IMR-90 (cell line): Measurements from ENCODE around the gene S100A13. TPM values are rescaled to one million over a fixed set of nuclear protein-coding genes. Genes with fewer than 3 reads are reported as not detected.
A peak's percentile ranks its signal among the peaks of the same experiment; 100 is the strongest.

ENCODE experiments used
- ATAC-seq: fragments of 200-7000 bp; cut with Tn5 transposase; 2 replicates; pipeline ENCODE4 v1.9.1; 2020; ENCODE audit warnings: low read depth, mild to moderate bottlenecking, moderate library complexity
- BruUV-seq: library from RNA; stranded (reverse); fragments of 400-500 nt; replicated peaks from 2 replicates; lab custom pipeline; 2021; lab: Mats Ljungman, UMichigan
- CTCF ChIA-PET: fragments of 300-600 bp; formaldehyde crosslinking; extraction: SDS; loops from one replicate; lab custom pipeline; 2021; ENCODE audit warnings: antibody characterized with exemption; lab: Yijun Ruan, JAX
- POLR2A ChIA-PET: fragments of 300-600 bp; sonication (Branson Sonifier 250); formaldehyde crosslinking; loops from one replicate; lab custom pipeline; 2022; ENCODE audit warnings: antibody characterized with exemption; ENCODE audit not compliant: unreplicated experiment; lab: Charles Lee
- DNase-seq: peaks from one replicate; pipeline ENCODE4 v3.0.0; 2013
- H2AFZ ChIP-seq: replicated peaks from 2 replicates; pipeline ENCODE3; 2013; ENCODE audit warnings: low read length, mild to moderate bottlenecking; ENCODE audit not compliant: poor library complexity
- H2AK5ac ChIP-seq: 2 replicates; pipeline ENCODE4 v1.6.1; 2013; ENCODE audit warnings: low read depth, low read length, inconsistent platforms
- H2AK9ac ChIP-seq: replicated peaks from 2 replicates; pipeline ENCODE3; 2013; ENCODE audit warnings: mild to moderate bottlenecking, low read depth, low read length, moderate library complexity; ENCODE audit not compliant: poor library complexity
- H2BK120ac ChIP-seq: 2 replicates; pipeline ENCODE4 v1.6.1; 2013; ENCODE audit warnings: low read depth, low read length, inconsistent platforms
- H2BK15ac ChIP-seq: 3 replicates; pipeline ENCODE4 v1.6.1; 2013; ENCODE audit warnings: low read depth, low read length, inconsistent platforms
- H2BK20ac ChIP-seq: 2 replicates; pipeline ENCODE4 v1.6.1; 2013; ENCODE audit warnings: low read depth, mild to moderate bottlenecking, inconsistent platforms, low read length, moderate library complexity
- H2BK5ac ChIP-seq: 2 replicates; pipeline ENCODE4 v1.6.1; 2013; ENCODE audit warnings: mild to moderate bottlenecking, low read depth, low read length, inconsistent platforms; ENCODE audit not compliant: poor library complexity, severe bottlenecking
- H3K14ac ChIP-seq: replicated peaks from 2 replicates; pipeline ENCODE4 v1.6.1; 2013; ENCODE audit warnings: low read depth, low read length, inconsistent platforms
- H3K18ac ChIP-seq: 2 replicates; pipeline ENCODE4 v1.6.1; 2013; ENCODE audit warnings: low read depth, low read length, control low read depth
- H3K23ac ChIP-seq: 2 replicates; pipeline ENCODE4 v1.6.1; 2013; ENCODE audit warnings: low read depth, low read length, inconsistent platforms
- H3K27ac ChIP-seq: 2 replicates; pipeline ENCODE4 v1.5.1; 2013; ENCODE audit warnings: mild to moderate bottlenecking, control low read depth, low read length; ENCODE audit not compliant: insufficient read depth
- H3K27me3 ChIP-seq: 2 replicates; pipeline ENCODE4 v1.6.1; 2013; ENCODE audit warnings: low read length; ENCODE audit not compliant: control insufficient read depth, insufficient read depth
- H3K36me3 ChIP-seq: 2 replicates; pipeline ENCODE4 v1.6.1; 2013; ENCODE audit warnings: low read length, mixed read lengths; ENCODE audit not compliant: control insufficient read depth, insufficient read depth
- H3K4ac ChIP-seq: 2 replicates; pipeline ENCODE4 v1.6.1; 2013; ENCODE audit warnings: low read depth, low read length, inconsistent platforms
- H3K4me1 ChIP-seq: 2 replicates; pipeline ENCODE4 v1.6.1; 2013; ENCODE audit warnings: low read length, mixed read lengths; ENCODE audit not compliant: control insufficient read depth, insufficient read depth
- H3K4me2 ChIP-seq: 2 replicates; pipeline ENCODE4 v1.6.1; 2013; ENCODE audit warnings: low read depth, mild to moderate bottlenecking, control low read depth, low read length, moderate library complexity
- H3K4me3 ChIP-seq: 2 replicates; pipeline ENCODE4 v1.5.1; 2013; ENCODE audit warnings: low read depth, mild to moderate bottlenecking, control low read depth, low read length, moderate library complexity; ENCODE audit not compliant: insufficient read depth
- H3K56ac ChIP-seq: 2 replicates; pipeline ENCODE4 v1.6.1; 2013; ENCODE audit warnings: low read length, inconsistent platforms; ENCODE audit not compliant: insufficient read depth; ENCODE audit errors: extremely low read depth
- H3K79me1 ChIP-seq, 2 experiments: 2 replicates each; pipeline ENCODE4 v1.6.1; 2013; ENCODE audit warnings: low read length in 2 of 2, inconsistent platforms in 1 of 2, low read depth in 1 of 2
- H3K9ac ChIP-seq: 2 replicates; pipeline ENCODE4 v1.6.1; 2013; ENCODE audit warnings: low read depth, low read length, control low read depth
- H3K9me1 ChIP-seq: 2 replicates; pipeline ENCODE4 v1.6.1; 2013; ENCODE audit warnings: low read length, inconsistent platforms; ENCODE audit not compliant: insufficient read depth
- H3K9me3 ChIP-seq: 2 replicates; pipeline ENCODE4 v1.6.1; 2013; ENCODE audit warnings: low read length; ENCODE audit not compliant: control insufficient read depth, insufficient read depth
- H4K20me1 ChIP-seq: 2 replicates; pipeline ENCODE4 v1.6.1; 2013; ENCODE audit warnings: low read length, inconsistent platforms; ENCODE audit not compliant: insufficient read depth
- H4K5ac ChIP-seq: 2 replicates; pipeline ENCODE4 v1.6.1; 2013; ENCODE audit warnings: mild to moderate bottlenecking, low read depth, low read length, control low read depth
- H4K8ac ChIP-seq, 2 experiments: 2 replicates each; pipeline ENCODE4 v1.6.1; 2013; ENCODE audit warnings: low read depth in 2 of 2, low read length in 2 of 2, control low read depth in 1 of 2, inconsistent platforms in 1 of 2
- H4K91ac ChIP-seq: 2 replicates; pipeline ENCODE4 v1.6.1; 2013; ENCODE audit warnings: low read depth, low read length, inconsistent platforms; ENCODE audit not compliant: insufficient read depth
- BHLHE40 ChIP-seq: fragments of 150-350 bp; IDR thresholded peaks from 2 replicates; pipeline ENCODE4 v1.6.1; 2016; ENCODE audit warnings: mild to moderate bottlenecking, low read depth, low read length
- CEBPB ChIP-seq: IDR thresholded peaks from 2 replicates; pipeline ENCODE4 v1.6.1; 2012; ENCODE audit warnings: low read depth, low read length, improper control_type of control experiment
- CHD1 ChIP-seq: IDR thresholded peaks from 2 replicates; pipeline ENCODE4 v1.6.1; 2012; ENCODE audit warnings: low read depth, low read length, improper control_type of control experiment
- FOS ChIP-seq: fragments of 150-350 bp; IDR thresholded peaks from 2 replicates; pipeline ENCODE4 v1.6.1; 2016; ENCODE audit warnings: low read depth, low read length
- MAFK ChIP-seq: IDR thresholded peaks from 2 replicates; pipeline ENCODE4 v1.6.1; 2012; ENCODE audit warnings: low read depth, low read length, improper control_type of control experiment
- MAZ ChIP-seq: IDR thresholded peaks from 2 replicates; pipeline ENCODE4 v1.6.1; 2012; ENCODE audit warnings: low read depth, mild to moderate bottlenecking, low read length, improper control_type of control experiment, moderate library complexity, borderline replicate concordance
- MXI1 ChIP-seq: IDR thresholded peaks from 2 replicates; pipeline ENCODE4 v1.6.1; 2012; ENCODE audit warnings: low read depth, mild to moderate bottlenecking, low read length, moderate library complexity, borderline replicate concordance
- NFE2L2 ChIP-seq: fragments of 150-350 bp; IDR thresholded peaks from 2 replicates; pipeline ENCODE4 v1.6.1; 2016; ENCODE audit warnings: low read depth, mild to moderate bottlenecking, low read length
- POLR2A ChIP-seq: IDR thresholded peaks from 2 replicates; pipeline ENCODE4 v1.6.1; 2012; ENCODE audit warnings: mild to moderate bottlenecking, low read depth, low read length
- RAD21 ChIP-seq: IDR thresholded peaks from 2 replicates; pipeline ENCODE4 v1.6.1; 2012; ENCODE audit warnings: low read length, improper control_type of control experiment
- RCOR1 ChIP-seq: IDR thresholded peaks from 2 replicates; pipeline ENCODE4 v1.6.1; 2012; ENCODE audit warnings: mild to moderate bottlenecking, low read length, improper control_type of control experiment; ENCODE audit not compliant: insufficient replicate concordance
- RFX5 ChIP-seq: IDR thresholded peaks from 2 replicates; pipeline ENCODE4 v1.8.0; 2012; ENCODE audit warnings: low read depth, mild to moderate bottlenecking, low read length, moderate library complexity
- SMC3 ChIP-seq: fragments of 150-350 bp; IDR thresholded peaks from 2 replicates; pipeline ENCODE4 v1.6.1; 2016; ENCODE audit warnings: low read depth, mild to moderate bottlenecking, antibody characterized with exemption, low read length, moderate library complexity
- WGBS, 2 experiments: methylation state at CpG; one replicate each; pipeline versions ENCODE4 v1.1.5 to v1.1.7; 2013; ENCODE audit warnings: missing lambda C conversion rate in 2 of 2; ENCODE audit not compliant: insufficient read length in 1 of 2; ENCODE audit errors: extremely low coverage in 2 of 2; 5-methylcytosine and 5-hydroxymethylcytosine counted together
- dilution Hi-C: fragments of 300-500 bp; cut with HindIII; formaldehyde crosslinking; loops from one replicate; pipeline ENCODE4 v1.14.3; 2018; ENCODE audit warnings: low sequenced_read_pairs; ENCODE audit not compliant: unreplicated experiment
- in situ Hi-C: fragments of 300-500 bp; cut with MboI; formaldehyde crosslinking; loops from 3 replicates; pipeline ENCODE4 v1.14.3; 2019; ENCODE audit warnings: low sequenced_read_pairs, inconsistent platforms, mixed read lengths
- intact Hi-C: fragments of 100-400 bp; cut with micrococcal nuclease; formaldehyde crosslinking; loops from 2 replicates; pipeline ENCODE4 v1.10.0; 2022
- polyA plus RNA-seq, 3 experiments: library from polyadenylated mRNA; depleted of rRNA; stranded (reverse); fragments of >200 nt; gene quantifications; 2 replicates each; pipeline ENCODE4 v1.2.3, GENCODE V29; 2012; ENCODE audit warnings: low replicate concordance in 1 of 3
- total RNA-seq: library from RNA; depleted of rRNA; stranded (reverse); fragments of >200 nt; gene quantifications from 2 replicates; pipeline ENCODE4 v1.2.3, GENCODE V29; 2012
- TF ChIP-seq, protein P1 (sequence below): fragments of 150-350 bp; IDR thresholded peaks from 2 replicates; pipeline ENCODE4 v1.6.1; 2016; ENCODE audit warnings: low read depth, mild to moderate bottlenecking, low read length, moderate library complexity, borderline replicate concordance
- TF ChIP-seq, protein P2 (sequence below): conservative IDR thresholded peaks from 2 replicates; pipeline ENCODE4 v1.5.1; 2012; ENCODE audit warnings: mild to moderate bottlenecking, low read depth, low read length, improper control_type of control experiment

Gene S100A13
- total and polyA plus RNA-seq, 2 of the 4 experiments (the other 2 are of a cell fraction) = 122 to 468 TPM

DNA sequence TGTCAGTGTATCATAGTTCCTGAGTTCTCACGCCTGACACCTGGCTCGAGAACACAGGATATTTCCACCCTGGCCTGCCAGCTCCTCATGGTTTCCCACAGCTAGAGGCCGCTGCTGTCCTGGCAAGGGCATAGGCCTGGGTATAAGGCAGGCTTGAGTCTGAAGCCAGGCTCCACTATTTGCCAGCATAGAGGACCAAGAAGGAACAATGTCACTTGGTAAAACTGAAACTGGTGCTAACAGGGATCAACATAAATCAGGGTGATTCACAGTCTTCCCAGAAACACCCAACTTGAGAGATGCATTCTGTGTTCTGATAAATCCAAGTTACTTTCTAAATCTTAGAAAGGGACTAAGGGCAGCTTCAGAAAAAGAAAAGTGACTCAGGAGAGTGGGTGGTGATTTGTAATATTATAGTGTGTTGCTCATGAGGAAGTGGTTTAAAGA is 54.7 kb downstream of the S100A13 start:
- Histone ChIP-seq H2BK15ac (peak overlapping the region; percentile 51; the same call in 1 of the 3 replicates), H3K4me1 (peaks cover 16% of the 10 kb centered on the region), H3K4me3 (no peak overlapping the region), H3K9ac (peak overlapping the region; percentile 3; the same call in 1 of the 2 replicates), H3K27ac (peak overlapping the region; percentile 36; the same call in 1 of the 2 replicates), H3K4ac (peak overlapping the region; percentile 24), H3K4me2 (peak overlapping the region; percentile 48; the same call in 1 of the 2 replicates), H3K36me3 (no peaks in the 10 kb centered on the region), H2AFZ (peak overlapping the region; percentile 82), H3K56ac (peak overlapping the region; percentile 57), H3K23ac (peak overlapping the region; percentile 7; the same call in 1 of the 2 replicates), H2BK20ac (peak overlapping the region; percentile 58; the same call in 1 of the 2 replicates), H3K9me3 (no peaks in the 10 kb centered on the region), H2BK120ac (peak overlapping the region; percentile 94), H4K5ac (peak overlapping the region; percentile 28; the same call in 1 of the 2 replicates), H3K27me3 (no peaks in the 10 kb centered on the region), H2BK5ac (peak overlapping the region; percentile 80), H3K9me1 (peaks cover 15% of the 10 kb centered on the region), H3K18ac (peak overlapping the region; percentile 28; the same call in 1 of the 2 replicates), H4K20me1 (no peaks in the 10 kb centered on the region), H4K8ac (peak overlapping the region; percentile 53 to 78), H2AK5ac (peak overlapping the region; percentile 84), H3K14ac (peak overlapping the region; percentile 59), H2AK9ac (peak overlapping the region; percentile 91), H4K91ac (peak overlapping the region; percentile 71), H3K79me1 (peaks cover 0 to 13% of the 10 kb centered on the region in 2 experiments; a peak in 2 of 4 replicates)
- POLR2A ChIA-PET = interaction anchor here (0.6 to 1.9 kb wide), 3 partner anchors 37 to 61 kb away, joined by 3 to 7 read pairs (median 3); partner anchors contain the start of genes S100A13 and S100A6
- intact Hi-C loops = loop anchor here (1.0 to 2.0 kb wide), 8 partner anchors 40 to 177 kb away; partner anchors contain the start of genes CHTOP, ILF2, S100A13 and S100A16
- BruUV-seq = no TSS peak
- WGBS, 2 experiments = 20% methylated on average over 1 of the region's 3 CpGs; no CpG with 5 or more reads in 1 of the 2 experiments
- CTCF ChIA-PET = interaction anchor here (0.6 to 2.3 kb wide), 19 partner anchors 20 to 94 kb away, joined by 3 to 16 read pairs (median 3); partner anchors contain the start of genes CHTOP, S100A13 and S100A16
- in situ Hi-C loops = no loop called here
- ATAC-seq (peak; percentile 82), DNase-seq (peak; percentile 82)
- dilution Hi-C loops = no loop called here
- TF ChIP-seq MAFK (no peak), RCOR1 (peak; percentile 41), SMC3 (peak; percentile 73), NFE2L2 (no peak), RAD21 (peak; percentile 89), MAZ (no peak), FOS (peak; percentile 49; the same call in 1 of the 2 replicates), POLR2A (peak; percentile 46; the same call in 1 of the 2 replicates), MXI1 (no peak), CHD1 (no peak), CEBPB (no peak; the same call in 1 of the 2 replicates), BHLHE40 (no peak), RFX5 (no peak)
- TF ChIP-seq, protein P1, sequence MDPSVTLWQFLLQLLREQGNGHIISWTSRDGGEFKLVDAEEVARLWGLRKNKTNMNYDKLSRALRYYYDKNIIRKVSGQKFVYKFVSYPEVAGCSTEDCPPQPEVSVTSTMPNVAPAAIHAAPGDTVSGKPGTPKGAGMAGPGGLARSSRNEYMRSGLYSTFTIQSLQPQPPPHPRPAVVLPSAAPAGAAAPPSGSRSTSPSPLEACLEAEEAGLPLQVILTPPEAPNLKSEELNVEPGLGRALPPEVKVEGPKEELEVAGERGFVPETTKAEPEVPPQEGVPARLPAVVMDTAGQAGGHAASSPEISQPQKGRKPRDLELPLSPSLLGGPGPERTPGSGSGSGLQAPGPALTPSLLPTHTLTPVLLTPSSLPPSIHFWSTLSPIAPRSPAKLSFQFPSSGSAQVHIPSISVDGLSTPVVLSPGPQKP = no peak
- TF ChIP-seq, protein P2, sequence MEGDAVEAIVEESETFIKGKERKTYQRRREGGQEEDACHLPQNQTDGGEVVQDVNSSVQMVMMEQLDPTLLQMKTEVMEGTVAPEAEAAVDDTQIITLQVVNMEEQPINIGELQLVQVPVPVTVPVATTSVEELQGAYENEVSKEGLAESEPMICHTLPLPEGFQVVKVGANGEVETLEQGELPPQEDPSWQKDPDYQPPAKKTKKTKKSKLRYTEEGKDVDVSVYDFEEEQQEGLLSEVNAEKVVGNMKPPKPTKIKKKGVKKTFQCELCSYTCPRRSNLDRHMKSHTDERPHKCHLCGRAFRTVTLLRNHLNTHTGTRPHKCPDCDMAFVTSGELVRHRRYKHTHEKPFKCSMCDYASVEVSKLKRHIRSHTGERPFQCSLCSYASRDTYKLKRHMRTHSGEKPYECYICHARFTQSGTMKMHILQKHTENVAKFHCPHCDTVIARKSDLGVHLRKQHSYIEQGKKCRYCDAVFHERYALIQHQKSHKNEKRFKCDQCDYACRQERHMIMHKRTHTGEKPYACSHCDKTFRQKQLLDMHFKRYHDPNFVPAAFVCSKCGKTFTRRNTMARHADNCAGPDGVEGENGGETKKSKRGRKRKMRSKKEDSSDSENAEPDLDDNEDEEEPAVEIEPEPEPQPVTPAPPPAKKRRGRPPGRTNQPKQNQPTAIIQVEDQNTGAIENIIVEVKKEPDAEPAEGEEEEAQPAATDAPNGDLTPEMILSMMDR = peak; percentile 86
